CD1c-positive myeloid dendritic cell (primary cell): ENCODE data around the gene LMO3.

Experiments used
- DNase-seq: peaks from one replicate; pipeline ENCODE4 v3.0.0-alpha.2; 2016; ENCODE audit errors: extremely low spot score

Gene LMO3

GRCh38 chr12:16606117-16606200 lies at the start of gene LMO3:
LMO3 (minus strand) TSS chr12:16606162; CDS start chr12:16600860, 5,302 bp downstream.
- no peak for DNase-seq

GRCh38 chr12:16636435-16637055 lies 30.6 kb upstream of the LMO3 start:
- DNase-seq, result no peak

GRCh38 chr12:16634786-16635185 lies 28.8 kb upstream of the LMO3 start:
- DNase-seq, result no peak

GRCh38 chr12:16626991-16627390 lies 21.0 kb upstream of the LMO3 start:
- no peak for DNase-seq

- no peak for DNase-seq
Measured at GRCh38 chr12:16622338-16622737, 16.4 kb upstream of the LMO3 start.

- no peak for DNase-seq
Measured at GRCh38 chr12:16619537-16619936, 13.6 kb upstream of the LMO3 start.

GRCh38 chr12:16618256-16618655 lies 12.3 kb upstream of the LMO3 start:
- DNase-seq, result no peak

- no peak for DNase-seq
Measured at GRCh38 chr12:16613199-16613598, 7.2 kb upstream of the LMO3 start.

- DNase-seq, result no peak
Measured at GRCh38 chr12:16612647-16613046, 6.7 kb upstream of the LMO3 start.

- no peak for DNase-seq
Measured at GRCh38 chr12:16611146-16611545, 5.2 kb upstream of the LMO3 start.

GRCh38 chr12:16610743-16611142 lies 4.8 kb upstream of the LMO3 start:
- DNase-seq, result no peak

- DNase-seq, result no peak
Measured at GRCh38 chr12:16610001-16610585, 4.1 kb upstream of the LMO3 start.

- DNase-seq, result no peak
Measured at GRCh38 chr12:16608946-16609539, 3.1 kb upstream of the LMO3 start.

- DNase-seq, result no peak
Measured at GRCh38 chr12:16607906-16608775, 2.2 kb upstream of the LMO3 start.

- DNase-seq, result no peak
Measured at GRCh38 chr12:16606991-16607390, 1.0 kb upstream of the LMO3 start.

GRCh38 chr12:16606201-16606849 lies 363 bp upstream of the LMO3 start:
- DNase-seq, result no peak

- no peak for DNase-seq
Measured at GRCh38 chr12:16605642-16606116, 283 bp downstream of the LMO3 start.

GRCh38 chr12:16604596-16605252 lies 1.2 kb downstream of the LMO3 start:
- no peak for DNase-seq

GRCh38 chr12:16603916-16604575 lies 1.9 kb downstream of the LMO3 start:
- DNase-seq, result no peak

GRCh38 chr12:16603260-16603915 lies 2.6 kb downstream of the LMO3 start:
- no peak for DNase-seq

- no peak for DNase-seq
Measured at GRCh38 chr12:16602412-16602811, 3.5 kb downstream of the LMO3 start.
